ENCODE data around the gene NPC2. TPM values are rescaled to one million over a fixed set of nuclear protein-coding genes. Genes with fewer than 3 reads are reported as not detected.

Gene NPC2
- total RNA-seq, 1 donor from 2014 or later: 128 TPM

Other genes with a start within 250 kb of the NPC2 start
- gene ABCD4, start 190.4 kb downstream of the NPC2 start, total RNA-seq: 34.1 and 53.6 TPM in 2 replicates
- not detected in 2 replicates for gene VRTN, start 144.8 kb downstream of the NPC2 start, total RNA-seq
- not detected in 2 replicates for gene SYNDIG1L, start 67.1 kb downstream of the NPC2 start, total RNA-seq
- gene ISCA2, start 460 bp upstream of the NPC2 start, total RNA-seq: 11.6 and 14.2 TPM in 2 replicates
- gene LTBP2, start 118.9 kb upstream of the NPC2 start, total RNA-seq: 15.7 and 22.7 TPM in 2 replicates
- gene AREL1, start 219.8 kb upstream of the NPC2 start, total RNA-seq: 21.8 and 26.6 TPM in 2 replicates
- 14.4 and 15.7 TPM in 2 replicates for gene FCF1, start 219.8 kb upstream of the NPC2 start, total RNA-seq

Measured in dermis microvascular lymphatic vessel endothelial cell (primary cell).